ENCODE data around the gene TIGD6.

DNA sequence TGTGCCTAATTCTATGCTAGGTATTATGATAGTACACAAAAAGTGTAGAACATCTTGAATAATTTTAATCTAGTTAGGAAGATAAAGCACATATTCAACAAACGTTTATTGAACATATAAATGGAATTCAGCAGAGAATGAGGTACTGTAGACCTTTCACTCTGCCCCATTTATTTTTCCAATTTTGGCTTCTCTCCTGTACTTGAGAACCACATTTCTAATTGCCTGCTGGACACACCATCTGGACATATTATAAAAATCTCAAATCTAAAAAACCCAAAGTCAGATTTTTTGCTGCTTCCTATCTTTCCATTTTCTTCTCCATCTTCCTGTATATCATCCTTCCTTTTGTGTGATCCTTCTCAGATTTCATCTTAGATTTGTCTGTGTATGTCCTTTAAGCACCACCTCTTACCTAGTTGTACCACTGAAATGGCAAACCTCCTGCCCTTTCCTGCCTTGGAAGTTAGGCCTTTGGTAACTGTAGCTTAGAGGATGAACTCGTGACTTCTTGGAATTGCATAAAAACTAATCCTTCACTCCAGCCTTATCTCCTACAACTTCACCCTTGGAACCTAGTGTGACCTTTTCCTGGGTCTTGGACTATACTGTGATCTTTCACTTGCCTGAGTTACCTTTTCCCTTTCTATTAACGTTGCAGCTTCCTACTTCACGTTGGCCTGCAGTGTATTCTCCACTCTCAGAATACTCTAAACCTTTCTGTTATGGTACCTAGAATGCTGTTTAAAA is 31.1 kb downstream of the TIGD6 start:
- TF ChIP-seq, protein P1, sequence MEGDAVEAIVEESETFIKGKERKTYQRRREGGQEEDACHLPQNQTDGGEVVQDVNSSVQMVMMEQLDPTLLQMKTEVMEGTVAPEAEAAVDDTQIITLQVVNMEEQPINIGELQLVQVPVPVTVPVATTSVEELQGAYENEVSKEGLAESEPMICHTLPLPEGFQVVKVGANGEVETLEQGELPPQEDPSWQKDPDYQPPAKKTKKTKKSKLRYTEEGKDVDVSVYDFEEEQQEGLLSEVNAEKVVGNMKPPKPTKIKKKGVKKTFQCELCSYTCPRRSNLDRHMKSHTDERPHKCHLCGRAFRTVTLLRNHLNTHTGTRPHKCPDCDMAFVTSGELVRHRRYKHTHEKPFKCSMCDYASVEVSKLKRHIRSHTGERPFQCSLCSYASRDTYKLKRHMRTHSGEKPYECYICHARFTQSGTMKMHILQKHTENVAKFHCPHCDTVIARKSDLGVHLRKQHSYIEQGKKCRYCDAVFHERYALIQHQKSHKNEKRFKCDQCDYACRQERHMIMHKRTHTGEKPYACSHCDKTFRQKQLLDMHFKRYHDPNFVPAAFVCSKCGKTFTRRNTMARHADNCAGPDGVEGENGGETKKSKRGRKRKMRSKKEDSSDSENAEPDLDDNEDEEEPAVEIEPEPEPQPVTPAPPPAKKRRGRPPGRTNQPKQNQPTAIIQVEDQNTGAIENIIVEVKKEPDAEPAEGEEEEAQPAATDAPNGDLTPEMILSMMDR (IDR thresholded peaks at IDR 0.05; ENCODE audit: low read length): no peak
- no peak for TF ChIP-seq EZH2 (IDR thresholded peaks at IDR 0.05; ENCODE audit: borderline replicate concordance, low read length)
